ENCODE results near the gene ATE1. TPM values are rescaled to one million over a fixed set of nuclear protein-coding genes. Genes with fewer than 3 reads are reported as not detected.

ATE1 gene
- total and polyA plus RNA-seq, 2 of the 4 experiments (the other 2 are of a cell fraction): 6.4 to 27.8 TPM

DNA sequence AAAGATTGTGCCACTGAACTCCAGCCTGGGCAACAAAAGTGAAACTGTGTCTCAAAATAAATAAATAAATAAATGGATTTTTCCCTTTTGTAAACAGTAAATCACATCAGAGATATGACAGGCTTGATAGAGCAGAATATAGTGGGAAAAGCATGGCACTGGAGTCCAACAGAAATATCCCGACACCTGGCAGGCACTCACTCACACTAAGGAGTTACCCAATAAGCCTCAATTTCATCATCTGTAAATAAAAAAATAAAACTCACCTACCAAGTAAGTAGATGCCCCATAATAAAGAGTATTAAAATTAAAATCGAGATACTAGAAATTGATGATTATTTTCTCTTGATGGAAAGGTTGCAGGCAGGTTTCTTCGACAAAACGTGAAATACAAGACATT lies 1.7 kb downstream of the ATE1 start:
- Histone ChIP-seq H2AK9ac (replicated peaks; ENCODE audit: low read depth, low read length, poor library complexity) (no peak overlapping the region), H3K9me3 (ENCODE audit: control insufficient read depth, insufficient read depth, low read length) (no peaks in the 10 kb centered on the region), H3K4me3 (ENCODE audit: insufficient read depth, low read depth, low read length) (no peak overlapping the region), H3K9ac (ENCODE audit: low read depth, low read length) (no peak overlapping the region), H3K4me1 (ENCODE audit: control insufficient read depth, insufficient read depth, low read length) (no peaks in the 10 kb centered on the region), H3K79me1 (ENCODE audit: low read depth in 1 of 2, low read length in 2 of 2) (peaks cover 16 to 44% of the 10 kb centered on the region in 2 experiments), H4K91ac (ENCODE audit: insufficient read depth, low read depth, low read length) (no peak overlapping the region), H3K27me3 (ENCODE audit: control insufficient read depth, insufficient read depth, low read length) (no peaks in the 10 kb centered on the region), H4K8ac (ENCODE audit: low read depth in 2 of 2, low read length in 2 of 2) (no peak overlapping the region), H3K4ac (ENCODE audit: low read depth, low read length) (no peak overlapping the region), H3K56ac (ENCODE audit: extremely low read depth, insufficient read depth, low read length) (no peak overlapping the region), H3K27ac (ENCODE audit: insufficient read depth, low read length) (no peak overlapping the region), H2BK15ac (ENCODE audit: low read depth, low read length) (no peak overlapping the region), H2BK5ac (ENCODE audit: low read depth, low read length, poor library complexity, severe bottlenecking) (no peak overlapping the region), H2AK5ac (ENCODE audit: low read depth, low read length) (no peak overlapping the region), H4K5ac (ENCODE audit: low read depth, low read length) (no peak overlapping the region), H3K14ac (replicated peaks; ENCODE audit: low read depth, low read length) (no peak overlapping the region), H3K9me1 (ENCODE audit: insufficient read depth, low read length) (peaks cover 6% of the 10 kb centered on the region; the same call in 1 of the 2 replicates), H3K4me2 (ENCODE audit: low read depth, low read length) (peak overlapping the region; percentile 96; the same call in 1 of the 2 replicates), H2BK20ac (ENCODE audit: low read depth, low read length) (no peak overlapping the region), H2BK120ac (ENCODE audit: low read depth, low read length) (no peak overlapping the region), H3K18ac (ENCODE audit: low read depth, low read length) (no peak overlapping the region), H3K36me3 (ENCODE audit: control insufficient read depth, insufficient read depth, low read length) (peaks cover 5% of the 10 kb centered on the region), H2AFZ (replicated peaks; ENCODE audit: low read length, poor library complexity) (no peak overlapping the region), H3K23ac (ENCODE audit: low read depth, low read length) (no peak overlapping the region), H4K20me1 (ENCODE audit: insufficient read depth, low read length) (no peaks in the 10 kb centered on the region)
- in situ Hi-C loops (cut with MboI; ENCODE audit: low sequenced_read_pairs) (no loop called here), intact Hi-C loops (cut with micrococcal nuclease) (loop anchor here (5.0 to 10.0 kb wide), 2 partner anchors 126 to 339 kb away; no protein-coding TSS in a partner anchor), dilution Hi-C loops (cut with HindIII; ENCODE audit: low sequenced_read_pairs, unreplicated experiment) (no loop called here)
- no CpG with 5 or more reads among the region's 4 CpGs for WGBS, 2 experiments (ENCODE audit: extremely low coverage in 2 of 2, insufficient read length in 1 of 2)
- POLR2A ChIA-PET (ENCODE audit: unreplicated experiment): no interaction called here
- BruUV-seq (replicated peaks): no TSS peak
- CTCF ChIA-PET: no interaction called here
- ATAC-seq (ENCODE audit: low read depth) (no peak), DNase-seq (no peak)
- no peak for TF ChIP-seq MXI1 (IDR thresholded peaks at IDR 0.05; ENCODE audit: borderline replicate concordance, low read depth, low read length)
- no peak for TF ChIP-seq FOS (IDR thresholded peaks at IDR 0.05; ENCODE audit: low read depth, low read length)
- TF ChIP-seq RAD21 (IDR thresholded peaks at IDR 0.05; ENCODE audit: low read length): no peak
- TF ChIP-seq POLR2A (IDR thresholded peaks at IDR 0.05; ENCODE audit: low read depth, low read length): no peak
- TF ChIP-seq BHLHE40 (IDR thresholded peaks at IDR 0.05; ENCODE audit: low read depth, low read length): no peak
- no peak for TF ChIP-seq ELK1 (IDR thresholded peaks at IDR 0.05; ENCODE audit: borderline replicate concordance, low read depth, low read length)
- TF ChIP-seq USF2 (IDR thresholded peaks at IDR 0.05; ENCODE audit: low read depth, low read length): no peak
- TF ChIP-seq NFE2L2 (IDR thresholded peaks at IDR 0.05; ENCODE audit: low read depth, low read length): no peak
- no peak for TF ChIP-seq CHD1 (IDR thresholded peaks at IDR 0.05; ENCODE audit: low read depth, low read length)
- TF ChIP-seq SMC3 (IDR thresholded peaks at IDR 0.05; ENCODE audit: low read depth, low read length): no peak
- TF ChIP-seq RCOR1 (IDR thresholded peaks at IDR 0.05; ENCODE audit: insufficient replicate concordance, low read length): no peak
- no peak for TF ChIP-seq CEBPB (IDR thresholded peaks at IDR 0.05; ENCODE audit: low read depth, low read length)
- TF ChIP-seq MAFK (IDR thresholded peaks at IDR 0.05; ENCODE audit: low read depth, low read length): no peak
